IMR-90 (cell line): ENCODE measurements around the gene YPEL5. TPM values are rescaled to one million over a fixed set of nuclear protein-coding genes. Genes with fewer than 3 reads are reported as not detected.

ENCODE experiments used
- ATAC-seq: fragments of 200-7000 bp; cut with Tn5 transposase; 2 replicates; pipeline ENCODE4 v1.9.1; 2020; ENCODE audit warnings: low read depth, mild to moderate bottlenecking, moderate library complexity
- BruUV-seq: library from RNA; stranded (reverse); fragments of 400-500 nt; replicated peaks from 2 replicates; lab custom pipeline; 2021; lab: Mats Ljungman, UMichigan
- CTCF ChIA-PET: fragments of 300-600 bp; formaldehyde crosslinking; extraction: SDS; loops from one replicate; lab custom pipeline; 2021; ENCODE audit warnings: antibody characterized with exemption; lab: Yijun Ruan, JAX
- POLR2A ChIA-PET: fragments of 300-600 bp; sonication (Branson Sonifier 250); formaldehyde crosslinking; loops from one replicate; lab custom pipeline; 2022; ENCODE audit warnings: antibody characterized with exemption; ENCODE audit not compliant: unreplicated experiment; lab: Charles Lee
- DNase-seq: peaks from one replicate; pipeline ENCODE4 v3.0.0; 2013
- H2AFZ ChIP-seq: replicated peaks from 2 replicates; pipeline ENCODE3; 2013; ENCODE audit warnings: low read length, mild to moderate bottlenecking; ENCODE audit not compliant: poor library complexity
- H2AK5ac ChIP-seq: 2 replicates; pipeline ENCODE4 v1.6.1; 2013; ENCODE audit warnings: low read depth, low read length, inconsistent platforms
- H2AK9ac ChIP-seq: replicated peaks from 2 replicates; pipeline ENCODE3; 2013; ENCODE audit warnings: mild to moderate bottlenecking, low read depth, low read length, moderate library complexity; ENCODE audit not compliant: poor library complexity
- H2BK120ac ChIP-seq: 2 replicates; pipeline ENCODE4 v1.6.1; 2013; ENCODE audit warnings: low read depth, low read length, inconsistent platforms
- H2BK15ac ChIP-seq: 3 replicates; pipeline ENCODE4 v1.6.1; 2013; ENCODE audit warnings: low read depth, low read length, inconsistent platforms
- H2BK20ac ChIP-seq: 2 replicates; pipeline ENCODE4 v1.6.1; 2013; ENCODE audit warnings: low read depth, mild to moderate bottlenecking, inconsistent platforms, low read length, moderate library complexity
- H2BK5ac ChIP-seq: 2 replicates; pipeline ENCODE4 v1.6.1; 2013; ENCODE audit warnings: mild to moderate bottlenecking, low read depth, low read length, inconsistent platforms; ENCODE audit not compliant: poor library complexity, severe bottlenecking
- H3K14ac ChIP-seq: replicated peaks from 2 replicates; pipeline ENCODE4 v1.6.1; 2013; ENCODE audit warnings: low read depth, low read length, inconsistent platforms
- H3K18ac ChIP-seq: 2 replicates; pipeline ENCODE4 v1.6.1; 2013; ENCODE audit warnings: low read depth, low read length, control low read depth
- H3K23ac ChIP-seq: 2 replicates; pipeline ENCODE4 v1.6.1; 2013; ENCODE audit warnings: low read depth, low read length, inconsistent platforms
- H3K27ac ChIP-seq: 2 replicates; pipeline ENCODE4 v1.5.1; 2013; ENCODE audit warnings: mild to moderate bottlenecking, control low read depth, low read length; ENCODE audit not compliant: insufficient read depth
- H3K27me3 ChIP-seq: 2 replicates; pipeline ENCODE4 v1.6.1; 2013; ENCODE audit warnings: low read length; ENCODE audit not compliant: control insufficient read depth, insufficient read depth
- H3K36me3 ChIP-seq: 2 replicates; pipeline ENCODE4 v1.6.1; 2013; ENCODE audit warnings: low read length, mixed read lengths; ENCODE audit not compliant: control insufficient read depth, insufficient read depth
- H3K4ac ChIP-seq: 2 replicates; pipeline ENCODE4 v1.6.1; 2013; ENCODE audit warnings: low read depth, low read length, inconsistent platforms
- H3K4me1 ChIP-seq: 2 replicates; pipeline ENCODE4 v1.6.1; 2013; ENCODE audit warnings: low read length, mixed read lengths; ENCODE audit not compliant: control insufficient read depth, insufficient read depth
- H3K4me2 ChIP-seq: 2 replicates; pipeline ENCODE4 v1.6.1; 2013; ENCODE audit warnings: low read depth, mild to moderate bottlenecking, control low read depth, low read length, moderate library complexity
- H3K4me3 ChIP-seq: 2 replicates; pipeline ENCODE4 v1.5.1; 2013; ENCODE audit warnings: low read depth, mild to moderate bottlenecking, control low read depth, low read length, moderate library complexity; ENCODE audit not compliant: insufficient read depth
- H3K56ac ChIP-seq: 2 replicates; pipeline ENCODE4 v1.6.1; 2013; ENCODE audit warnings: low read length, inconsistent platforms; ENCODE audit not compliant: insufficient read depth; ENCODE audit errors: extremely low read depth
- H3K79me1 ChIP-seq, 2 experiments: 2 replicates each; pipeline ENCODE4 v1.6.1; 2013; ENCODE audit warnings: low read length in 2 of 2, inconsistent platforms in 1 of 2, low read depth in 1 of 2
- H3K9ac ChIP-seq: 2 replicates; pipeline ENCODE4 v1.6.1; 2013; ENCODE audit warnings: low read depth, low read length, control low read depth
- H3K9me1 ChIP-seq: 2 replicates; pipeline ENCODE4 v1.6.1; 2013; ENCODE audit warnings: low read length, inconsistent platforms; ENCODE audit not compliant: insufficient read depth
- H3K9me3 ChIP-seq: 2 replicates; pipeline ENCODE4 v1.6.1; 2013; ENCODE audit warnings: low read length; ENCODE audit not compliant: control insufficient read depth, insufficient read depth
- H4K20me1 ChIP-seq: 2 replicates; pipeline ENCODE4 v1.6.1; 2013; ENCODE audit warnings: low read length, inconsistent platforms; ENCODE audit not compliant: insufficient read depth
- H4K5ac ChIP-seq: 2 replicates; pipeline ENCODE4 v1.6.1; 2013; ENCODE audit warnings: mild to moderate bottlenecking, low read depth, low read length, control low read depth
- H4K8ac ChIP-seq, 2 experiments: 2 replicates each; pipeline ENCODE4 v1.6.1; 2013; ENCODE audit warnings: low read depth in 2 of 2, low read length in 2 of 2, control low read depth in 1 of 2, inconsistent platforms in 1 of 2
- H4K91ac ChIP-seq: 2 replicates; pipeline ENCODE4 v1.6.1; 2013; ENCODE audit warnings: low read depth, low read length, inconsistent platforms; ENCODE audit not compliant: insufficient read depth
- BHLHE40 ChIP-seq: fragments of 150-350 bp; IDR thresholded peaks from 2 replicates; pipeline ENCODE4 v1.6.1; 2016; ENCODE audit warnings: mild to moderate bottlenecking, low read depth, low read length
- CEBPB ChIP-seq: IDR thresholded peaks from 2 replicates; pipeline ENCODE4 v1.6.1; 2012; ENCODE audit warnings: low read depth, low read length, improper control_type of control experiment
- CHD1 ChIP-seq: IDR thresholded peaks from 2 replicates; pipeline ENCODE4 v1.6.1; 2012; ENCODE audit warnings: low read depth, low read length, improper control_type of control experiment
- MAFK ChIP-seq: IDR thresholded peaks from 2 replicates; pipeline ENCODE4 v1.6.1; 2012; ENCODE audit warnings: low read depth, low read length, improper control_type of control experiment
- MAZ ChIP-seq: IDR thresholded peaks from 2 replicates; pipeline ENCODE4 v1.6.1; 2012; ENCODE audit warnings: low read depth, mild to moderate bottlenecking, low read length, improper control_type of control experiment, moderate library complexity, borderline replicate concordance
- MXI1 ChIP-seq: IDR thresholded peaks from 2 replicates; pipeline ENCODE4 v1.6.1; 2012; ENCODE audit warnings: low read depth, mild to moderate bottlenecking, low read length, moderate library complexity, borderline replicate concordance
- NFE2L2 ChIP-seq: fragments of 150-350 bp; IDR thresholded peaks from 2 replicates; pipeline ENCODE4 v1.6.1; 2016; ENCODE audit warnings: low read depth, mild to moderate bottlenecking, low read length
- POLR2A ChIP-seq: IDR thresholded peaks from 2 replicates; pipeline ENCODE4 v1.6.1; 2012; ENCODE audit warnings: mild to moderate bottlenecking, low read depth, low read length
- RAD21 ChIP-seq: IDR thresholded peaks from 2 replicates; pipeline ENCODE4 v1.6.1; 2012; ENCODE audit warnings: low read length, improper control_type of control experiment
- RCOR1 ChIP-seq: IDR thresholded peaks from 2 replicates; pipeline ENCODE4 v1.6.1; 2012; ENCODE audit warnings: mild to moderate bottlenecking, low read length, improper control_type of control experiment; ENCODE audit not compliant: insufficient replicate concordance
- RFX5 ChIP-seq: IDR thresholded peaks from 2 replicates; pipeline ENCODE4 v1.8.0; 2012; ENCODE audit warnings: low read depth, mild to moderate bottlenecking, low read length, moderate library complexity
- SMC3 ChIP-seq: fragments of 150-350 bp; IDR thresholded peaks from 2 replicates; pipeline ENCODE4 v1.6.1; 2016; ENCODE audit warnings: low read depth, mild to moderate bottlenecking, antibody characterized with exemption, low read length, moderate library complexity
- whole genome bisulfite sequencing, 2 experiments: methylation state at CpG; one replicate each; pipeline versions ENCODE4 v1.1.5 to v1.1.7; 2013; ENCODE audit warnings: missing lambda C conversion rate in 2 of 2; ENCODE audit not compliant: insufficient read length in 1 of 2; ENCODE audit errors: extremely low coverage in 2 of 2; 5-methylcytosine and 5-hydroxymethylcytosine counted together
- dilution Hi-C: fragments of 300-500 bp; cut with HindIII; formaldehyde crosslinking; loops from one replicate; pipeline ENCODE4 v1.14.3; 2018; ENCODE audit warnings: low sequenced_read_pairs; ENCODE audit not compliant: unreplicated experiment
- in situ Hi-C: fragments of 300-500 bp; cut with MboI; formaldehyde crosslinking; loops from 3 replicates; pipeline ENCODE4 v1.14.3; 2019; ENCODE audit warnings: low sequenced_read_pairs, inconsistent platforms, mixed read lengths
- intact Hi-C: fragments of 100-400 bp; cut with micrococcal nuclease; formaldehyde crosslinking; loops from 2 replicates; pipeline ENCODE4 v1.10.0; 2022
- polyA plus RNA-seq, 3 experiments: library from polyadenylated mRNA; depleted of rRNA; stranded (reverse); fragments of >200 nt; gene quantifications; 2 replicates each; pipeline ENCODE4 v1.2.3, GENCODE V29; 2012; ENCODE audit warnings: low replicate concordance in 1 of 3
- total RNA-seq: library from RNA; depleted of rRNA; stranded (reverse); fragments of >200 nt; gene quantifications from 2 replicates; pipeline ENCODE4 v1.2.3, GENCODE V29; 2012
- TF ChIP-seq, protein P1 (sequence below): fragments of 150-350 bp; IDR thresholded peaks from 2 replicates; pipeline ENCODE4 v1.6.1; 2016; ENCODE audit warnings: low read depth, mild to moderate bottlenecking, low read length, moderate library complexity, borderline replicate concordance
- TF ChIP-seq, protein P2 (sequence below): conservative IDR thresholded peaks from 2 replicates; pipeline ENCODE4 v1.5.1; 2012; ENCODE audit warnings: mild to moderate bottlenecking, low read depth, low read length, improper control_type of control experiment
- TF ChIP-seq, protein P3 (sequence below): fragments of 150-350 bp; IDR thresholded peaks from 2 replicates; pipeline ENCODE4 v1.6.1; 2017; ENCODE audit warnings: mild to moderate bottlenecking, antibody characterized with exemption, low read length, low read depth

The YPEL5 gene
- total and polyA plus RNA-seq, 2 of the 4 experiments (the other 2 are of a cell fraction): 40.7 to 62.6 TPM

DNA sequence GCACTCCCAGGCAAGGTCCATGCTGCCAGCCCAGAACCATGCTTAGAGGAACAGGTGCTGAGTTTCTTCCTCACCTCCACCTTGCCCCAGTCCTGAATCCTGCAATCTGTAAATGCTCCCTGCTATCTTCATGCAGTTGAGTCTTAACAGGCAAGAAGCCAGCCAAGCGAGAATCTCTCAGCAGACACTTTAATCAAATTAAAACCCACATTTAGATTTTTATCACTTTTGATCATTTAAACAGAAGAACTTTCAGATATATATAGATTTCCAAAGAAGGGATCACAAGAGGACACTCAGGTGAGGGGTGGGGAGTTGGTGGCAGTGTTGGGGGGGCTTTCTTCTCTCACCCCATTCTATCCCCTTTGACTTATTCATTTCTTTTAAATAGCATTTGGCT lies 58.6 kb downstream of the YPEL5 start:
- no peak overlapping the region for H4K5ac ChIP-seq
- H2BK5ac ChIP-seq: no peak overlapping the region
- H3K9me3 ChIP-seq: no peaks in the 10 kb centered on the region
- DNase-seq: no peak
- WGBS, 2 experiments: no CpG with 5 or more reads among the region's 1 CpG
- no peaks in the 10 kb centered on the region for H3K9me1 ChIP-seq
- no peak for ATAC-seq
- H3K79me1 ChIP-seq: no peaks in the 10 kb centered on the region
- H3K56ac ChIP-seq: no peak overlapping the region
- no peak for TF ChIP-seq RFX5
- TF ChIP-seq MAZ: no peak
- no peak for TF ChIP-seq RAD21
- no peak for TF ChIP-seq CEBPB
- TF ChIP-seq, protein P1, sequence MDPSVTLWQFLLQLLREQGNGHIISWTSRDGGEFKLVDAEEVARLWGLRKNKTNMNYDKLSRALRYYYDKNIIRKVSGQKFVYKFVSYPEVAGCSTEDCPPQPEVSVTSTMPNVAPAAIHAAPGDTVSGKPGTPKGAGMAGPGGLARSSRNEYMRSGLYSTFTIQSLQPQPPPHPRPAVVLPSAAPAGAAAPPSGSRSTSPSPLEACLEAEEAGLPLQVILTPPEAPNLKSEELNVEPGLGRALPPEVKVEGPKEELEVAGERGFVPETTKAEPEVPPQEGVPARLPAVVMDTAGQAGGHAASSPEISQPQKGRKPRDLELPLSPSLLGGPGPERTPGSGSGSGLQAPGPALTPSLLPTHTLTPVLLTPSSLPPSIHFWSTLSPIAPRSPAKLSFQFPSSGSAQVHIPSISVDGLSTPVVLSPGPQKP: no peak
- no peak for TF ChIP-seq CHD1
- TF ChIP-seq POLR2A: no peak
- no peak for TF ChIP-seq MAFK
- TF ChIP-seq NFE2L2: no peak
- TF ChIP-seq, protein P2, sequence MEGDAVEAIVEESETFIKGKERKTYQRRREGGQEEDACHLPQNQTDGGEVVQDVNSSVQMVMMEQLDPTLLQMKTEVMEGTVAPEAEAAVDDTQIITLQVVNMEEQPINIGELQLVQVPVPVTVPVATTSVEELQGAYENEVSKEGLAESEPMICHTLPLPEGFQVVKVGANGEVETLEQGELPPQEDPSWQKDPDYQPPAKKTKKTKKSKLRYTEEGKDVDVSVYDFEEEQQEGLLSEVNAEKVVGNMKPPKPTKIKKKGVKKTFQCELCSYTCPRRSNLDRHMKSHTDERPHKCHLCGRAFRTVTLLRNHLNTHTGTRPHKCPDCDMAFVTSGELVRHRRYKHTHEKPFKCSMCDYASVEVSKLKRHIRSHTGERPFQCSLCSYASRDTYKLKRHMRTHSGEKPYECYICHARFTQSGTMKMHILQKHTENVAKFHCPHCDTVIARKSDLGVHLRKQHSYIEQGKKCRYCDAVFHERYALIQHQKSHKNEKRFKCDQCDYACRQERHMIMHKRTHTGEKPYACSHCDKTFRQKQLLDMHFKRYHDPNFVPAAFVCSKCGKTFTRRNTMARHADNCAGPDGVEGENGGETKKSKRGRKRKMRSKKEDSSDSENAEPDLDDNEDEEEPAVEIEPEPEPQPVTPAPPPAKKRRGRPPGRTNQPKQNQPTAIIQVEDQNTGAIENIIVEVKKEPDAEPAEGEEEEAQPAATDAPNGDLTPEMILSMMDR: no peak
- TF ChIP-seq, protein P3, sequence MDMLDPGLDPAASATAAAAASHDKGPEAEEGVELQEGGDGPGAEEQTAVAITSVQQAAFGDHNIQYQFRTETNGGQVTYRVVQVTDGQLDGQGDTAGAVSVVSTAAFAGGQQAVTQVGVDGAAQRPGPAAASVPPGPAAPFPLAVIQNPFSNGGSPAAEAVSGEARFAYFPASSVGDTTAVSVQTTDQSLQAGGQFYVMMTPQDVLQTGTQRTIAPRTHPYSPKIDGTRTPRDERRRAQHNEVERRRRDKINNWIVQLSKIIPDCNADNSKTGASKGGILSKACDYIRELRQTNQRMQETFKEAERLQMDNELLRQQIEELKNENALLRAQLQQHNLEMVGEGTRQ: no peak
- TF ChIP-seq MXI1: no peak
- no peak for TF ChIP-seq RCOR1
- no peak for TF ChIP-seq SMC3
- no peak for TF ChIP-seq BHLHE40
- ChIA-PET CTCF (interaction anchor here (1.3 kb wide), 1 partner anchor 506 kb away, joined by 3 read pairs; no protein-coding TSS in a partner anchor), POLR2A (no interaction called here)
- H3K27ac ChIP-seq: no peak overlapping the region
- H2AK5ac ChIP-seq: no peak overlapping the region
- no peak overlapping the region for H3K4me3 ChIP-seq
- H4K91ac ChIP-seq: no peak overlapping the region
- H4K8ac ChIP-seq: no peak overlapping the region
- H2BK20ac ChIP-seq: no peak overlapping the region
- dilution Hi-C loops: no loop called here
- no peak overlapping the region for H3K9ac ChIP-seq
- H3K4me2 ChIP-seq: no peak overlapping the region
- H3K36me3 ChIP-seq: no peaks in the 10 kb centered on the region
- no peak overlapping the region for H3K18ac ChIP-seq
- H3K14ac ChIP-seq: no peak overlapping the region
- no peak overlapping the region for H3K23ac ChIP-seq
- H2AFZ ChIP-seq: no peak overlapping the region
- 0 out of 2 replicates have a peak, but pooled peaks cover 3% of the 10 kb centered on the region for H3K27me3 ChIP-seq
- no peak overlapping the region for H2BK120ac ChIP-seq
- no peaks in the 10 kb centered on the region for H4K20me1 ChIP-seq
- intact Hi-C loops: no loop called here
- BruUV-seq: no TSS peak
- no peak overlapping the region for H2AK9ac ChIP-seq
- no peak overlapping the region for H2BK15ac ChIP-seq
- H3K4ac ChIP-seq: no peak overlapping the region
- in situ Hi-C loops: loop anchor here (25.0 kb wide), 1 partner anchor 657 kb away; no protein-coding TSS in a partner anchor
- H3K4me1 ChIP-seq: peaks cover 2% of the 10 kb centered on the region; the same call in 1 of the 2 replicates
